ENCODE measurements around the gene CD81. TPM values are rescaled to one million over a fixed set of nuclear protein-coding genes. Genes with fewer than 3 reads are reported as not detected.

The CD81 gene
- total and polyA plus RNA-seq, 9 of the 15 experiments (the other 6 are each of a cell fraction or from before 2014, with no cell fraction given), result 2.4 to 189 (median 61.7) TPM

- TF ChIP-seq SNRNP70 (optimal IDR thresholded peaks at IDR 0.05; ENCODE audit: low read depth, low read length) (no peak), ZNF518B (CRISPR knock-in tag; IDR thresholded peaks at IDR 0.05) (no peak)
Observed at GRCh38 chr11:2392241-2392959, 15.3 kb downstream of the CD81 start (continued).

GRCh38 chr11:2393111-2393868 lies 16.2 kb downstream of the CD81 start:
- intact Hi-C loops (cut with micrococcal nuclease), result no loop called here
- Histone ChIP-seq H3K9me1 (ENCODE audit: control insufficient read depth, insufficient read depth, low read length) (peaks cover 12% of the 10 kb centered on the region), H3K4me1 (replicated peaks in 1 of 2; ENCODE audit: control insufficient read depth in 2 of 2, insufficient read depth in 2 of 2, low read length in 2 of 2) (peaks cover 5 to 83% of the 10 kb centered on the region in 2 experiments; a peak in 3 of 5 replicates), H3K36me3 (ENCODE audit: control insufficient read depth, insufficient read depth, low read length) (peaks cover 81% of the 10 kb centered on the region; the same call in 2 of the 3 replicates), H3K4me3 (no peak overlapping the region), H3K27ac (ENCODE audit: extremely low read depth, low read depth, low read length) (no peak overlapping the region), H3K79me2 (ENCODE audit: control insufficient read depth, insufficient read depth, low read length) (peaks cover 37% of the 10 kb centered on the region), H3K4me2 (ENCODE audit: insufficient read depth, low read length) (no peak overlapping the region), H3K9me3 (replicated peaks; ENCODE audit: control insufficient read depth, insufficient read depth, low read depth, low read length) (no peaks in the 10 kb centered on the region), H2AFZ (ENCODE audit: low read depth, low read length) (no peak overlapping the region), H3K27me3 (ENCODE audit: control insufficient read depth in 2 of 2, insufficient read depth in 2 of 2, low read length in 2 of 2) (no peaks in the 10 kb centered on the region), H3K9ac (ENCODE audit: insufficient read depth in 1 of 2, low read depth in 2 of 2, low read length in 2 of 2) (no peak overlapping the region), H4K20me1 (replicated peaks; ENCODE audit: control insufficient read depth, insufficient read depth, low read length) (peaks cover 34% of the 10 kb centered on the region)
- FAIRE-seq (no peak), DNase-seq (ENCODE audit: extremely low read depth in 1 of 4, low spot score in 3 of 4) (no peak), ATAC-seq (no peak)
- in situ Hi-C loops (cut with MboI), result no loop called here
- no TSS peak for BruUV-seq (replicated peaks)
- CTCF ChIA-PET (ENCODE audit: low intra/inter-chr PET ratio), result no interaction called here
- WGBS (ENCODE audit: insufficient coverage, low coverage, missing lambda C conversion rate), result 96% methylated on average over 13 of the region's 27 CpGs
- POLR2A ChIA-PET, result no interaction called here
- TF ChIP-seq PHF20 (IDR thresholded peaks at IDR 0.05; ENCODE audit: partially characterized antibody), result no peak
- no peak for TF ChIP-seq ZNF583 (CRISPR knock-in tag; IDR thresholded peaks at IDR 0.05)
- no peak for TF ChIP-seq ZNF324 (CRISPR knock-in tag; IDR thresholded peaks at IDR 0.05)
- no peak for TF ChIP-seq CBFA2T2 (conservative IDR thresholded peaks at IDR 0.05)
- TF ChIP-seq E2F8 (IDR thresholded peaks at IDR 0.05; ENCODE audit: low read depth, partially characterized antibody), result no peak
- TF ChIP-seq MTF1 (CRISPR knock-in tag; IDR thresholded peaks at IDR 0.05; ENCODE audit: borderline replicate concordance), result no peak
- no peak for TF ChIP-seq NONO (IDR thresholded peaks at IDR 0.05; ENCODE audit: low read depth in 2 of 2, low read length in 1 of 2)
- TF ChIP-seq ZNF696 (CRISPR knock-in tag; conservative IDR thresholded peaks at IDR 0.05), result no peak
- no peak for TF ChIP-seq RBM39 (optimal IDR thresholded peaks at IDR 0.05; ENCODE audit: low read depth, low read length)
- TF ChIP-seq ZNF77 (CRISPR knock-in tag; IDR thresholded peaks at IDR 0.05), result no peak
- TF ChIP-seq ZNF384 (IDR thresholded peaks at IDR 0.05; ENCODE audit: low read depth, low read length), result no peak
- no peak for TF ChIP-seq STAT5A (IDR thresholded peaks at IDR 0.05; ENCODE audit: borderline replicate concordance, low read length)
- no peak for TF ChIP-seq POLR2AphosphoS2 (IDR thresholded peaks at IDR 0.05; ENCODE audit: low read length)
